Measurements from ENCODE around the gene KHDC4. TPM values are rescaled to one million over a fixed set of nuclear protein-coding genes. Genes with fewer than 3 reads are reported as not detected.

Gene KHDC4
- total and polyA plus RNA-seq, 2 of the 4 experiments (the other 2 are of a cell fraction) = 28.0 to 29.9 TPM

- DNase-seq = no peak
- Histone ChIP-seq H4K8ac (ENCODE audit: low read depth in 2 of 2, low read length in 2 of 2) (no peak overlapping the region), H2BK5ac (ENCODE audit: low read depth, low read length, poor library complexity, severe bottlenecking) (no peak overlapping the region), H3K27ac (ENCODE audit: insufficient read depth, low read length) (no peak overlapping the region), H3K4me2 (ENCODE audit: low read depth, low read length) (no peak overlapping the region), H4K5ac (ENCODE audit: low read depth, low read length) (no peak overlapping the region), H3K9me1 (ENCODE audit: insufficient read depth, low read length) (peaks cover 26% of the 10 kb centered on the region), H4K91ac (ENCODE audit: insufficient read depth, low read depth, low read length) (no peak overlapping the region), H3K14ac (replicated peaks; ENCODE audit: low read depth, low read length) (no peak overlapping the region), H4K20me1 (ENCODE audit: insufficient read depth, low read length) (peaks cover 74% of the 10 kb centered on the region), H2BK20ac (ENCODE audit: low read depth, low read length) (no peak overlapping the region), H3K79me1 (ENCODE audit: low read depth in 1 of 2, low read length in 2 of 2) (peaks cover 37 to 88% of the 10 kb centered on the region in 2 experiments), H3K4me1 (ENCODE audit: control insufficient read depth, insufficient read depth, low read length) (peaks cover 33% of the 10 kb centered on the region), H2BK15ac (ENCODE audit: low read depth, low read length) (no peak overlapping the region), H3K18ac (ENCODE audit: low read depth, low read length) (no peak overlapping the region), H3K36me3 (ENCODE audit: control insufficient read depth, insufficient read depth, low read length) (peaks cover 81% of the 10 kb centered on the region), H3K9ac (ENCODE audit: low read depth, low read length) (no peak overlapping the region), H2AK5ac (ENCODE audit: low read depth, low read length) (no peak overlapping the region; the same call in 1 of the 2 replicates), H3K4ac (ENCODE audit: low read depth, low read length) (no peak overlapping the region), H3K23ac (ENCODE audit: low read depth, low read length) (no peak overlapping the region), H2AK9ac (replicated peaks; ENCODE audit: low read depth, low read length, poor library complexity) (no peak overlapping the region), H2AFZ (replicated peaks; ENCODE audit: low read length, poor library complexity) (no peak overlapping the region), H3K4me3 (ENCODE audit: insufficient read depth, low read depth, low read length) (no peak overlapping the region), H3K27me3 (ENCODE audit: control insufficient read depth, insufficient read depth, low read length) (no peaks in the 10 kb centered on the region), H3K56ac (ENCODE audit: extremely low read depth, insufficient read depth, low read length) (no peak overlapping the region), H3K9me3 (ENCODE audit: control insufficient read depth, insufficient read depth, low read length) (no peaks in the 10 kb centered on the region), H2BK120ac (ENCODE audit: low read depth, low read length) (no peak overlapping the region)
- TF ChIP-seq USF2 (IDR thresholded peaks at IDR 0.05; ENCODE audit: low read depth, low read length) (no peak), POLR2A (IDR thresholded peaks at IDR 0.05; ENCODE audit: low read depth, low read length) (no peak), MXI1 (IDR thresholded peaks at IDR 0.05; ENCODE audit: borderline replicate concordance, low read depth, low read length) (no peak), NFE2L2 (IDR thresholded peaks at IDR 0.05; ENCODE audit: low read depth, low read length) (no peak), CEBPB (IDR thresholded peaks at IDR 0.05; ENCODE audit: low read depth, low read length) (no peak), FOS (IDR thresholded peaks at IDR 0.05; ENCODE audit: low read depth, low read length) (no peak), MAFK (IDR thresholded peaks at IDR 0.05; ENCODE audit: low read depth, low read length) (no peak), BHLHE40 (IDR thresholded peaks at IDR 0.05; ENCODE audit: low read depth, low read length) (no peak), RFX5 (IDR thresholded peaks at IDR 0.05; ENCODE audit: low read depth, low read length) (no peak), ELK1 (IDR thresholded peaks at IDR 0.05; ENCODE audit: borderline replicate concordance, low read depth, low read length) (no peak), MAZ (IDR thresholded peaks at IDR 0.05; ENCODE audit: borderline replicate concordance, low read depth, low read length) (no peak), RAD21 (IDR thresholded peaks at IDR 0.05; ENCODE audit: low read length) (no peak), CHD1 (IDR thresholded peaks at IDR 0.05; ENCODE audit: low read depth, low read length) (no peak), CTCF (conservative IDR thresholded peaks at IDR 0.05; ENCODE audit: low read depth, low read length) (no peak), SMC3 (IDR thresholded peaks at IDR 0.05; ENCODE audit: low read depth, low read length) (no peak), RCOR1 (IDR thresholded peaks at IDR 0.05; ENCODE audit: insufficient replicate concordance, low read length) (no peak)
- CTCF ChIA-PET = no interaction called here
- no TSS peak for BruUV-seq (replicated peaks)
- POLR2A ChIA-PET (ENCODE audit: unreplicated experiment) = no interaction called here
- ATAC-seq (ENCODE audit: low read depth) = no peak
- no CpG with 5 or more reads among the region's 7 CpGs for WGBS, 2 experiments (ENCODE audit: extremely low coverage in 2 of 2, insufficient read length in 1 of 2)
- in situ Hi-C loops (cut with MboI; ENCODE audit: low sequenced_read_pairs) (no loop called here), intact Hi-C loops (cut with micrococcal nuclease) (no loop called here), dilution Hi-C loops (cut with HindIII; ENCODE audit: low sequenced_read_pairs, unreplicated experiment) (no loop called here)
Observed at GRCh38 chr1:155964193-155964592, 30.0 kb upstream of the KHDC4 start.

Measured in IMR-90 (cell line).